Activated CD8-positive, alpha-beta memory T cell treated with anti-CD3 and anti-CD28 coated beads for 48 hours (primary cell): ENCODE data around the gene LTB.
"Not testable (repeated sequence)": the region's sequence is repeated elsewhere in the genome, so short reads cannot be mapped to it uniquely, and the experiment has no call there.

Experiments
- DNase-seq, 3 experiments: peaks; one replicate each; pipeline ENCODE4 v3.0.0-alpha.2; 2020; ENCODE audit warnings: low read depth in 2 of 3, low spot score in 2 of 3

LTB gene

DNA sequence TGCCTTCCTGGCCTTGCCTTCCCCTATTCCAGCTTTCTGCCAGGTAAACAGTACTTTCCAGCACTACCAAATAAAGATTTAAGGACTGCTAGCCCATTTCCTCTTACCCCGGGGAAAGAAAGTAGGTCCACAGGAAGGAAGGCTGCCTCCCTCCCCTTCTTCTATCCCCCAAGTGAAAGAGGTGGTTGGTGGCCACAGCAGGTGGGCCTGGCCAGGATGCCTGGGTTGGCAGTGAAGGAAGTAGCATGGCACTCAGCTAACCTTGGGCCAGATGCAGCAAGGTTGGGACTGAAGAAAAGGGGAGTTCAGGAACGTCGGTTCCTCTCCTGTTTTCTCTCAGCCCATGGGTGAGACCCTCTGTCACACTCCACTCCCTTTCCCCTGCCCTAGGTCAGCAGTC, 25.9 kb downstream of the LTB start:
- no peak for DNase-seq

DNA sequence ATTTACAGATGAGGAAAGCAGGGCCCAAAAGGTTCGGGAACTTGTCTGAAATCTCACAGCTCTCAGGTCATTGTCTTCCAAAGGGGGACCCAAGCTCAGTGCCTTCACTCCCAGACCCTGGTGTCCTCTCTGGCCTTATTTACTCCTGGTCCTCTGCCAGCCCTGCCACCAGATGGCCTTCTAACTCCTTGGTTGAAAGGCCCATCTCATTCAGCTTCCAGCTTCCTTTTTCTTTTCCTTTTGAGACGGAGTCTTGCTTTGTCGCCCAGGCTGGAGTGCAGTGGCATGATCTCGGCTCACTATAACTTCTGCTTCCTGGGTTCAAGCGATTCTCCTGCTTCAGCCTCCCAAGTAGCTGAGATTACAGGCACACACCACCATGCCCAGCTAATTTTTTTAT, 30.9 kb downstream of the LTB start:
- not testable (repeated sequence) for DNase-seq

DNA sequence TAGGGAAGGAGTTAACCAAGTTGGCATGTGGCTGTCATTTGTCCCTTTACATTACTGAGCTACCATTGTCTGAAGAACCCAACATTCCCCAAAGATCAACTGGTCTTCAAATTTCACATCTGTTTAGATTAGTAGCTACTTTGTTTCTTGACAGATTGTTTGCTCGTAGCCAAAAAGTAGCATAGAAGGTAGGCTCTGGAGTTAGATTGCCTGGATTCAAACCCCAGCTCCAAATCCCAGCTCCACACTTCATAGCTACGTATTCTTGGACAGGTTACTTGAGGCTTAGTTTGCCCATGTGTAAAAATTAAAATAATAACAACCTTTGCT, 33.7 kb downstream of the LTB start:
- no peak for DNase-seq

DNA sequence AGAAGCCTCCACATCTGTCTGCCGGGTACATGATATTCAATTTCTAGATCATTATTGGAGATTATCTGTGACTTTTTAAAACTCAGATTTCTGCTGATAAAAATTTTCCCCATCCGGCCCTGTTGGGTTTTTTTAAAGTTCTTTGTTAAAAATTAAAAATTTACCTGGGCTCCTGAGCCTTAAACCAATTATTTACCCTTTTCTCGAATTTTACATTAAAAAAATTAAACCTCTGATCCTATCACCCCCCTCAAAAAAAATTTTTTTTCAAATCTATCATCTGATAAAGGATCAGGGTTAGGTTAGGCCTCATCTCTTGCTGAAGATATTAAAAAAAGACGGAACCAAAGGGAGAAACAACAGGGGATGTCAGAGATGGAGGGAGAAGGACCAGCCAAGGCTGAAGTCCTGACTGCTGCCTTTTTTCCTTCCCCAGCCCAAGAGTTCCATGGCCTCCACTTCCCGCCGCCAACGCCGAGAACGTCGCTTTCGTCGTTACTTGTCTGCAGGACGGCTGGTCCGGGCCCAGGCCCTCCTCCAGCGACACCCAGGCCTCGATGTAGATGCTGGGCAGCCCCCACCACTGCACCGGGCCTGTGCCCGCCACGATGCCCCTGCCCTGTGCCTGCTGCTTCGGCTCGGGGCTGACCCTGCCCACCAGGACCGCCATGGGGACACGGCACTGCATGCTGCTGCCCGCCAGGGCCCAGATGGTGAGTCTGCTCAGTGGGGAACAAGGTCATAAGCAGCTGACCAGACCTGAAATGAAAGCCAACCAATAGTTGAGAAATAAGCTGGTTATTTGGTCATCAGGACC, 34.3 kb downstream of the LTB start:
- DNase-seq, result no peak

DNA sequence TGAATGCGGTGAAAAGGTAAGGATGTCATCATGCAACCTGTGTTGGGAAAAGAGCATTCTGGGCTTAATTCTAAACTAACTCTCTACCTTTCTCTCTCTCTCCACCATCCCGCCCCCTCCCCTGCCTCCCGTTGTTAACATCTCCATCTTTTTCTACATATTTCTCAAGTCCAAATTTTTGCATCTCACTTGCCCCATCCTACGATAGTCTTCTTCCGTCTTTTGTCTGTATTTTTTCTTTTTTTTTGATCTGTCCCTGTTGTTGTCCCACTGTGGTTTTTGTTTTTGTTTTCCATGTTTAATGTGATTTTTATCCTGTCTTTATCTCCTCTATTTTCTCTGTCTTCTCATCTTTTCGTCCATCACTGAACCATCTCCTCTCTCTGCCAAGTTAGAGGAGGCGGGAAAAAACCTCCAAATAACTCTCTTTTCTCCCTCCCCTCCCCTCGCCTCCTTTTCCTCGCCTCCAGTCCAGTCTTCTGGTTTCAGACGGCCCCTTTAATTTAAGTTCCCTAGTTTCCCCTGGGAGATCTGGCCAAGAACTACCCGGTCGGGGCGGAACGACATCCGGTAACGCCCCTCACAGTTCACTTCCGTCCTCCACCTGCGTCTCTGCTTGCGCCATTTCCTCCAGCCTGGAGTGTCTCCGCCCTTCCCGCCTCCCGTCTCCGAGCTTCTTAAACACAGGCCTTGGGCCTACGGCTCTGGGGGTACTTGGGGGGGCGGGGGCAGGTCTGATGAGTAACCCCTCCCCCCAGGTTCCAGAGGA, 35.1 kb downstream of the LTB start, which contains the start of gene NFKBIL1:
NFKBIL1 (plus strand) TSS at position 651 of the 769 bp plus-strand sequence; CDS start at position 738, 87 bp downstream.
- DNase-seq, result peak in 2 of 3 experiments; percentile 76 to 84

DNA sequence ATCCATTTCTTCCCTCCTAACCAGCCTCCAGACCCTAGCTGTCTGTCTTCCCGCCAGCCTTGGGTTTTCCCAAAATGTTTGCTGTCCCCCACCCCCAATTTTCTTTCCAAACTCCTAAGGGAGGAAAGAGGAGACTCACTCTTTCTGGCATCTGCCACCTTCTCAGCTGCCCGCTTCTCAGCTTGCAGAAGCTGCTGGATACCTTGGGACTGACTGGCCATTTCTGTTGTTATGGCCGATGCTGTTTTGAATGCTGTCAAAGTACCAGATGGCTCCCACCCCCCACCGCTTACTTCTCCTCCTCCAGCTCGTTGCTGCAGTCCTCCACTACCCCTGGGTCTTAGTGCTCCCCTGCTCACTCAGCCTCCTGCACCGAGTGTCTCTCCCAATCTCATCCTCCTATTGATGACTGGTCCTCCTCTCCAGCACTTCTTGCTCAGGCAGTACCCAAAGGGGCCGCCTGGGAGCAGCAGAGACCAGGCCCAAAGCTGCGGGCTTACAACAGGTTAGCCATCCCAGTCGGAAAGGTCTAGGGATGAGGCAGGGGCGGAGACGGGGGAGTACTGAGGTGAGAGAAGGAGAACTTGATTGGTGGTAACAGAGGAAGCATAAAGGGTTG, 35.8 kb downstream of the LTB start, which contains the start of gene ATP6V1G2:
ATP6V1G2 (minus strand) TSS at position 270 of the 619 bp plus-strand sequence; CDS start at position 221, 49 bp downstream.
- DNase-seq, result peak; percentile 76 to 80 (median 76)

DNA sequence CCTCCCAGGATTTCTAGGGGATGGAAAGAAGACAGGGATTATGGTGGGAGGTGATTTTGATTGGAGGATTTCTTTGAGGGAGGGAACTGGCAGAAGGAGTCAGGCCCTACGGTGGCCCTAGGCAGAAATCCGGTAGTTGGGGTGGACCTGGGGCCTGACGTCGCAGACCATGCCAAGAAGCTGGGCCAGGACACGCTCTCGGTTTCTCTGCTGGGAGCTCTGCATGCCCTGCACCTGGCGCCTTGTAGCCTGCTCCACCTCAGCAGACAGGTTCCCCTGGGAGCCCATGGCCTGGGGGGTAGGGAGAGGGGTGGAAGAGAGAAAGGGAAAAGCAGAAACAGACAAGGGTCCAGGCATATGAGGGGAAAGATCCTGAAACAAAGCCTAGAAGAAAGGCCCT, 36.9 kb downstream of the LTB start:
- DNase-seq, result no peak

DNA sequence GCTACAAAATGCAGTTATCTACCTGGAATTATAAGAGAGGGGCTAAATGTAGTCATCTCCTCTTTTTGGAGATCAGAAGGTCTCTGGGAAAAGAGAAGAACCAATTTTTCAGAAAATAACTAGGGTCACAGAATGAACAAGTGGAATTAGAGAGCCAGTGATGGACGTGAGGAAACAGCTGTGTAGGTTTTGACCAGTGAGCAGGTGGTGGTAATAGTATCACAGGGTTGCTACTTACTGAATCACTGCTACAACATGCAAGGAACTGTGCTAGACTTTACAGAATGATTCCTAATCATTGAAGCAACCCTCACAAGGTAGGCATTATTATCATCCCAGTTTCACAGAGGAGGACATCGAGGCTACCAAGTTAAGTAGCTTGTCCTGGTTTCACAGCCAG, 37.5 kb downstream of the LTB start:
- no peak for DNase-seq

DNA sequence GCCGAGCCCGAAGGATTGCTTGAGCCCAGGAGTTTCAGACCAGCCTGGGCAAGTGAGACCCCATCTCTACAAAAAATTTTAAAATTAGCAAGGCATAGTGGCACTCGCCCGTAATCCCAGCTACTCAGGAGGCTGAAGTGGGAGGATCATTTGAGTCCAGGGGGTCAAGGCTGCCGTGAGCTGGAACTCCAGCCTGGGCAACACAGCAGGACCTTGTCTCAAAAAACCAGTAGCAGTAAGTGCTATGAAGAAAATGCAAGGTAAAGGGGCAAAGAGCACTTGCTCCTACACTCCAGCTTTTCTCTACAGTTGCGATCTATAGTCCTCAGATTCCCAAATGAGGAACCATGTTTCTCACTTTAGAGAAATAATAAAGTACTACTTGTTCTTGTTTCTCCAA, 38.6 kb downstream of the LTB start:
- no peak for DNase-seq

DNA sequence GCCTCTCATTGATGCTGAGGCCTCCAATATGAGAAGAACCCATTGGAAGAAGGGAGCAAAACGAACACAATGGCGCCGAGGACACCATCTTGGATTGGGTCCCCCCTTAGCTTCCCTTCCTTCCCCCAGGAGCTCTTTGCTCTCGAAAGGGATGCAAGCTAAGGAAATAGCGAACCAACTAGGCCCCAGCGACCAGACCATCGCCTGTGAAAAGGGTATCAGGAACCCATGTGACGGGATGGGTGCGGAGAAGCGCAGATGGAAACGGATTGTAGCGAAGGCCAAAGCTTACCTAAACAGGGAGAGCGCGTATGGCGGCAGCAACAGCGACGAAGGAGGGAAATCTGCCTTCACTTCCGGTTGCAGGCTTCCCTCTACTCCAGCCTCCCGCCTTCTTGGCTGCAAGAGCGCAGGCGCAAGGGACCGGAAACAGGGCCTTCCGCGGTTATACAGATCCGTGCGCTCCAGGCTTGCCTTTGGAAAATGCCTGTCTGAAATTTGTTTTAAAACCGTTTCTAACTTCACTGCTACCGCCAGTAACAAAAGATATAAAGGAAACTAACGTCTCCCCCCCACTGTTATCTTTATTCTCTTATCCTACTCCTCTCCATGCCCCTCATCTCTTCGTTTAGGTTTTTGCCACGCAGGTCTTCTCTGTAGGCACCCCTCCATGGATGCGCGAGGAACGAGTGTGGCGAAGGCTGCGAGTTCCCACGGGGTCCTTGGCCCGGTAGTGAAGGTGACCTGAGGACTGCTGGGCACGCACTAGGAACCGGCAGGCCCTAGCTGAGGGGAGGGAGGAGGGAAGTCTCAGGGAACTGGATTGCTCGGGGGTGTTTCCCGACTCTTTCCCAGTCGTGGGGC, 40.3 kb downstream of the LTB start, which contains the start of gene DDX39B:
DDX39B (minus strand) TSS at position 346 of the 864 bp plus-strand sequence. CDS start 1,471 bp downstream, outside the sequence.
- DNase-seq, result peak; percentile 76 to 84 (median 80)

DNA sequence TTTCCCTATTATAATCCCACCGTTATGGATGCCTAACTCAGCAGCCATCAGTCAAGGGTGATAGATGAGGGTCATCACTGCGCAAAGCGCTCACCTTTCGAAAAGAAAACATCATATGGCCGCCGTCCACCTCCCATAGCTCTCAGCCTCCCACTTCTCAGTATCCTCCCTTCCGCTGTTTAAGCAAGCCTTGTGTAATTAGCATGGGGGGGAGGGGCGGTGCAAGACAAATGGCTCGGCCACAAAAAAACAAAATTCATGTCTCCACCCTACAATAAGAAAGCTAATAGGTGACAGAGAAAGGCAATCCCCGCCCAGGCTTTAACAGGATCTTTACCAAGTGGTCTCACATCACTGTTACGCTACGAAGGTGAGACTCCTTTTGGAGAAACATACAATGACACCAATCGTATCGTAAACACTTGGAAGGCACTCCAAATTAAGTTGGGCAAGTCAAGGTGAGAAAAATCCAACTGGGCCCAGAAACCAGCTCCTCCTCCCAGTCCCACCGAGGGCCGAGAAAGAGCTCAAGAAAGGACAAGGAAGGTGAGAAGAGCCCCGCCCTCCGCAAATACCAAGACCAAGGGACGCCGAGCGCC, 41.1 kb downstream of the LTB start:
- DNase-seq, result no peak

DNA sequence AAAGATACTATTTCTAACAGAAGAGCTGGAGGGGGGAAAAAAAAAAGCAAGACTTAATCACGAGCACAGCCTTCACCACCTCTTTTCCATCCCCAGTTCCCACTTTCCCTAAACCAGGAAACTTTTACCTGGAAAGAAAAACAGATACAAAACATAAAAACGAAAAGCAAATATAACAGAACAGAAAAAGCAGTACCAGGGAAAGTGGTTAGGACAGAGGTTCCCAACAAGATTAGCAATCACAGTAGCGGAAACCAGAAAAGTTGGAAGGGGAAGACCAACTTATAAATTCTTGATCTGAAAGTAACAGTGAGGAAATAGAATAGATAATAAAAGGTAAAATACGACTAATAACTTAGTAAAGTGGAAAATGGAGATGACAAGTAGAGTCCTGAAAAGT, 41.6 kb downstream of the LTB start:
- DNase-seq, result no peak

DNA sequence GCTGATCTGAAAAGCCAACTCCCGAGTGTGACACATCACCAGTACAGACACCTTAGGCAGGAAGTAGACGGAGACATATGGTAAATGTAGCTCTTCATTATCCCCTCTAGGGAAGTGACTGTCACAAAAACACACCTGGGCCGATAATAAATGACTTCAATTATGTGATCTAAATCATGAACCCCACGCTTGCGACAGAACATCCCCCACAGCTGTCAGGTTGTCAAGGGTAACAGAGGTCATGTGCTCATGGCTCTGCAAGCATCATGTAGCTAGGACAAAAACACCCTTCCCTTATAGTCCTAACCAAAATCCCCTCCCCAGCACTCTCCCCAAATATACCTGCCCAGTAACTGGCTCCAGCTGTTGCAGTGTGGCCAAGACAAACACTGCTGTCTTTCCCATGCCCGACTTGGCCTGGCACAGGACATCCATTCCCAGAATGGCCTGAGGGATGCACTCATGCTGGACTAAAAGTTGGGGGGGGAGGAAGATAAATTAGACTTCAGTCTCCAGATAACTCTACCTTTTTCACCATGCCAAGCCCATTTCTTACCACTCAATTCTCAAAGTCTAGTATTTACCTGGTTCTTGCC, 43.3 kb downstream of the LTB start:
- no peak for DNase-seq

DNA sequence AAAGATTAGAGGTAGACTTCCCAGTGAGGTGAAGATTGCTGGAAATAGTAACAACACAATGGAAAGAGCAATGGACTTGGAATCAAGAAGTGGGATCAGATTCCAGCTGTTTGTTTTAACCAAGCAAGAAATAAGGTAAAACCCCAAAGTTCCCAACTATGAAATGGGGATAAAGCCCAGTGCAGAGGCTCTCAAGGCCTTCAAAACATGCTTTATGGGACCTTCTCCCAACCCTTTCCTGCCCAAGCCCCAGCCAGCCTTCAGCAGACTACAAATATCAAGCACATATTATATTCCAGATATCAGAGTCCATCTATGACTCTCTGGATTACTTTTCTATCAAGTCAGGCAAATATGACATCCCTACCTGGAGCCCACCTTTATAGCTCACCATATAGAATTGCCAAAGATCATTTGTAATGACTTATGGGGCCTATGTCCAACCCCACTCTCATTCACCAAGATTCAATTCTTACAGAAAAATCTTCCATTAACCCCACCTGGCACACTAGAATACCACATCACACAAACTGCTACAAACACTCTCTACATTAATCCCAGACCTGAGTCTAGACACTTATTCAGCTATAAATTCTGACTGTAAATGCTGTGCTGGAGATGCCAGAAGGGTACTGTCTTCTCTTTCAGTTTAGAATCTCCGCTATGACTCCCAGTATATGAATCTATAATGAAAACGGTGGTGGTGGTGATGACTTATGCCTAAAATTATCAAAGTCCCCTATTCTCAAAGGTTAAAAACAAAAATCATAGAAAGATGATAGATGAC, 46.5 kb downstream of the LTB start:
- DNase-seq, result no peak

DNA sequence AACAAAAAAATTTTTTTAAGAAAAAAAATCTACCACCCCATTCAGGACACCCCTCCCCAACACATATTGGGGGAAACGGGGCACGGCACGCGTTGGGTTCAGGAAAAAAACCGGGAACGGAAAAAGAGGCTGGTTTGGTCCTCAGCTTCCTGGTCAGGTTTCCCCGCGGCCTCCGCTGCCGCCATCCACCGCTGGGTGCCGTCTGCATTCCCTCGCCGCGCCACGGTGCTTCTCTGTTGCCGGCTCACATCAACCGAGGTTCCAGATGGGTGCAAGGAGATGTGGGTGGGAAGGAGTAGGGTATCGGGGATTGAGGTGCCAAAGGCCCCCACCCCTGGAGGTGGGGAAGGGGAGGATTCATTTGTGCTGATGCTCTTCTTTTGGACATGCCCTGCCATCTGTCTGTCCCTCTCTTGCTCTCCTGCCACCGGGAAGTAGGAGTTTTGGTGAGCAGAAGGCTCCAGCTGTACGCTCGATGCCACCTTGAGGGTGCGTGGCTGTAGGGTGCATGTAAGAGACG, 47.6 kb downstream of the LTB start:
- DNase-seq, result no peak

DNA sequence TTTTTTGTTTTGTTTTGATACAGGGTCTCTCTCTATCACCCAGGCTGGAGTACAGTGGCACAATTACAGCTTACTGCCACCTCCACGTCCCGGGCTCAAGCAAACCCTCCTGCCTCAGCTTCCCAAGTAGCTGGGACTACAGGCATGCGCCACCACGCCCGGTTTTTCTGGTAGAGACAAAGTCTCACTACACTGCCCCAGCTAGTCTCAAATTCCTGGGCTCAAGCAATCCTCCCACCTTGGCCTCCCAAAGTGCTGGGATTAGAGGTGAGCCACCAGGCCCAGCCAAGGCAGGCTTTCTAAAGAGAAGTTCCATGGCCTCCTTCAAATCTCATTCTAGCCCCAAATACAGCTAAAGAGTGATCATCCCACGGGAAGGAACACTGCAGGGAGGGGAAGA, 48.2 kb downstream of the LTB start:
- no peak for DNase-seq

DNA sequence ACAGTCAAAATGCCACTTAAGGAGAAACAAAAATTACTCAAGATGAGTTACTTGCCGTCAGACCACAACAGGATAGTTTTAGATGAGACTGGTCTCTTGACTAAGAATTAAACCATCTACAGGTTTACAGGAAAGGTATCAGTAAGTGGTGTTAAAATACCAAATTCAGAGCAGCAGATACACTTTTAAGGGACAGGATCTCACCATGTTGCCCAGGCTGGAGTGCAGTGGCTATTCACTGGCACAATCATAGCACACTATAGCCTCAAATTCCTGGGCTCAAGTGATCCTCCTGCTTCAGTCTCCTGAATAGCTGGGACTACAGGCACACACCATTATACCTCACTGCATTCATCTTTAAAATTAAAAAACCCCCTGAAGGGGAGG, 48.8 kb downstream of the LTB start:
- no peak for DNase-seq

DNA sequence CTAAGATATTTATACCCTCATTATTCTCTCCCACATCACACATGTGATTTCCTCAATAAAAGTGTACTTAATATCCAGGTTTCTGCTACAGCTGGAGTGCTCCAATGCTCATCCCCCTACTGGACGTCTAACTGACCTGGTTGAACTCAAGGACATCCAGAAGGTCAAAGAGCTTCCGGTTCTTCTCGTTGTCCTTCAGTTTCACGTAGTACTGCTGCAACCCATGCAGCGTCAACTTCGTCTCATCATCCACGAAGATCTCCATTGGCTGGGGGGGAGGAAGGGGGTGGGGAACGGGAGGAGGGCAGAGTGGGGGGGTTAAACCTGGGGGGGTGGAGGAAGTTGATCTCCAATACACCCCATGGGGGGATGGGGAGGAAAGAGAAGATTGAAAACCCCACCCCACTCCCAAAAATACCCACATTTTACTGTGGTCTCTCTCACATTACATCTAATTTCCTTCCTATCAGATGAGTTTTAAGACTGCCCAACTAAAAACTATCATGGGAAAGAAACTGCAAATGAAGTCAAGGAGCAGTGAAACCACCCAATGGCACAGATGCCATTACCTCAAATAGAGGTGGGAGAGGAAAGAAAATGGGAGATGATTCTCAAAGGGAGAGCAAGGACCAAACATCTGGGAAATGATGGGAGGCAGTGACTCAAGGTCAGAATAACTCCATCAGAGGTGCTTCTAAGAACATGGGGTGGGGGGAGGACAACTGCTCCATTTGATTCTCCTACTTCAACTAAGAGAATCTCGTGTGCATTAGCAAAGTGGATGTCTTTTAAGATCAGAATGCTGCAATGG, 49.4 kb downstream of the LTB start:
- DNase-seq, result no peak
